Panc1 (cell line): Measurements from ENCODE around the gene DNAJC4. TPM values are rescaled to one million over a fixed set of nuclear protein-coding genes. Genes with fewer than 3 reads are reported as not detected.

Source experiments
- ATAC-seq: fragments of 200-7000 bp; cut with Tn5 transposase; 2 replicates; pipeline ENCODE4 v1.9.1; 2020; ENCODE audit warnings: mild to moderate bottlenecking, moderate library complexity
- BruUV-seq: library from RNA; stranded (reverse); fragments of 400-500 nt; replicated peaks from 2 replicates; lab custom pipeline; 2021; lab: Mats Ljungman, UMichigan
- CTCF ChIA-PET: fragments of 300-600 bp; sonication (Branson Sonifier 250); formaldehyde crosslinking; loops from one replicate; lab custom pipeline; 2022; ENCODE audit warnings: antibody characterized with exemption; lab: Charles Lee
- POLR2A ChIA-PET: fragments of 300-600 bp; sonication (Branson Sonifier 250); formaldehyde crosslinking; loops from one replicate; lab custom pipeline; 2022; ENCODE audit warnings: antibody characterized with exemption; lab: Charles Lee
- DNase-seq: peaks from one replicate; pipeline ENCODE4 v3.0.0-alpha.2; 2010; ENCODE audit warnings: low read depth, low spot score
- H3K27ac ChIP-seq: 2 replicates; pipeline ENCODE4 v1.5.1; 2011; ENCODE audit warnings: mild to moderate bottlenecking, low read length, inconsistent platforms
- H3K27me3 ChIP-seq: fragments of 200-500 bp; sonication (Bioruptor generic); 2 replicates; pipeline ENCODE4 v1.6.0; 2014; ENCODE audit warnings: low read length, inconsistent platforms; ENCODE audit not compliant: control insufficient read depth, insufficient read depth
- H3K36me3 ChIP-seq: fragments of 200-500 bp; sonication (Bioruptor generic); 2 replicates; pipeline ENCODE4 v1.5.1; 2014; ENCODE audit warnings: inconsistent platforms, mild to moderate bottlenecking, low read length, moderate library complexity; ENCODE audit not compliant: control insufficient read depth, insufficient read depth
- H3K4me1 ChIP-seq: 2 replicates; pipeline ENCODE4 v1.5.1; 2011; ENCODE audit warnings: inconsistent platforms, mild to moderate bottlenecking, low read length, moderate library complexity; ENCODE audit not compliant: control insufficient read depth, insufficient read depth
- H3K4me3 ChIP-seq, 2 experiments: 2 replicates each; pipeline ENCODE4 v1.5.1; 2011 to 2012; ENCODE audit warnings: low read depth in 2 of 2, low read length in 2 of 2, mild to moderate bottlenecking in 2 of 2, inconsistent platforms in 1 of 2, moderate library complexity in 1 of 2
- H3K9me3 ChIP-seq: fragments of 200-500 bp; sonication (Bioruptor generic); 2 replicates; pipeline ENCODE4 v1.5.1; 2014; ENCODE audit warnings: low read depth, mild to moderate bottlenecking, inconsistent platforms, low read length, moderate library complexity; ENCODE audit not compliant: control insufficient read depth, insufficient read depth
- POLR2AphosphoS5 ChIP-seq: IDR thresholded peaks from 2 replicates; pipeline ENCODE4 v1.6.1; 2012; ENCODE audit warnings: mild to moderate bottlenecking, low read depth, low read length, moderate library complexity
- REST ChIP-seq, 2 experiments: IDR thresholded peaks; 2 replicates each; pipeline ENCODE4 v1.6.1; 2011 to 2012; ENCODE audit warnings: low read depth in 2 of 2, control low read depth in 1 of 2, low read length in 1 of 2, mild to moderate bottlenecking in 1 of 2, moderate library complexity in 1 of 2; ENCODE audit not compliant: insufficient read depth in 1 of 2
- SIN3A ChIP-seq: IDR thresholded peaks from 2 replicates; pipeline ENCODE4 v1.6.1; 2012; ENCODE audit warnings: low read depth, mild to moderate bottlenecking, low read length, moderate library complexity, borderline replicate concordance; ENCODE audit not compliant: insufficient read depth
- TCF7L2 ChIP-seq: IDR thresholded peaks from 2 replicates; pipeline ENCODE4 v1.6.1; 2011; ENCODE audit warnings: mild to moderate bottlenecking, low read depth, low read length, inconsistent platforms
- in situ Hi-C: cut with HindIII; loops from 2 replicates; pipeline ENCODE4 v1.10.0; 2016; ENCODE audit warnings: low sequenced_read_pairs, low pct_unique_long_range_greater_than_20kb
- intact Hi-C: fragments of 100-400 bp; cut with micrococcal nuclease; formaldehyde crosslinking; loops from one replicate; pipeline ENCODE4 v1.10.0; 2022; ENCODE audit not compliant: unreplicated experiment
- total RNA-seq: library from RNA; stranded (reverse); gene quantifications from one replicate; pipeline ENCODE4 v1.2.1, GENCODE V29; 2021; ENCODE audit not compliant: unreplicated experiment
- TF ChIP-seq, protein P1 (sequence below): fragments of 450-650 bp; IDR thresholded peaks from 2 replicates; pipeline ENCODE4 v1.5.1; 2017; ENCODE audit warnings: mild to moderate bottlenecking

DNAJC4 gene
- total RNA-seq, 1 experiment from 2014 or later: 41.0 TPM

- ATAC-seq (no peak), DNase-seq (no peak)
- CTCF ChIA-PET: interaction anchor here (0.6 to 2.0 kb wide), 3 partner anchors 41 to 133 kb away, joined by 3 to 5 read pairs (median 5); no protein-coding TSS in a partner anchor
- Histone ChIP-seq H3K9me3 (no peaks in the 10 kb centered on the region), H3K36me3 (peaks cover 17% of the 10 kb centered on the region), H3K4me1 (no peaks in the 10 kb centered on the region; the same call in 1 of the 2 replicates), H3K27ac (no peak overlapping the region), H3K4me3 (no peak overlapping the region), H3K27me3 (no peaks in the 10 kb centered on the region)
- in situ Hi-C loops (no loop called here), intact Hi-C loops (no loop called here)
- TF ChIP-seq, protein P1, sequence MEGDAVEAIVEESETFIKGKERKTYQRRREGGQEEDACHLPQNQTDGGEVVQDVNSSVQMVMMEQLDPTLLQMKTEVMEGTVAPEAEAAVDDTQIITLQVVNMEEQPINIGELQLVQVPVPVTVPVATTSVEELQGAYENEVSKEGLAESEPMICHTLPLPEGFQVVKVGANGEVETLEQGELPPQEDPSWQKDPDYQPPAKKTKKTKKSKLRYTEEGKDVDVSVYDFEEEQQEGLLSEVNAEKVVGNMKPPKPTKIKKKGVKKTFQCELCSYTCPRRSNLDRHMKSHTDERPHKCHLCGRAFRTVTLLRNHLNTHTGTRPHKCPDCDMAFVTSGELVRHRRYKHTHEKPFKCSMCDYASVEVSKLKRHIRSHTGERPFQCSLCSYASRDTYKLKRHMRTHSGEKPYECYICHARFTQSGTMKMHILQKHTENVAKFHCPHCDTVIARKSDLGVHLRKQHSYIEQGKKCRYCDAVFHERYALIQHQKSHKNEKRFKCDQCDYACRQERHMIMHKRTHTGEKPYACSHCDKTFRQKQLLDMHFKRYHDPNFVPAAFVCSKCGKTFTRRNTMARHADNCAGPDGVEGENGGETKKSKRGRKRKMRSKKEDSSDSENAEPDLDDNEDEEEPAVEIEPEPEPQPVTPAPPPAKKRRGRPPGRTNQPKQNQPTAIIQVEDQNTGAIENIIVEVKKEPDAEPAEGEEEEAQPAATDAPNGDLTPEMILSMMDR: no peak
- TF ChIP-seq POLR2AphosphoS5 (no peak), SIN3A (no peak), TCF7L2 (no peak), REST (IDR thresholded peaks at IDR 0.05; ENCODE audit: insufficient read depth in 1 of 2, low read depth in 2 of 2, low read length in 1 of 2) (no peak)
- POLR2A ChIA-PET: no interaction called here
- no TSS peak for BruUV-seq
These were observed 22.9 kb upstream of the DNAJC4 start for GRCh38 chr11:64207256-64208085.

GRCh38 chr11:64208086-64208795 lies 22.1 kb upstream of the DNAJC4 start:
- ChIA-PET CTCF (interaction anchor here (0.7 kb wide), 1 partner anchor 40 kb away, joined by 5 read pairs; no protein-coding TSS in a partner anchor), POLR2A (no interaction called here)
- Histone ChIP-seq H3K4me1 (no peaks in the 10 kb centered on the region; the same call in 1 of the 2 replicates), H3K4me3 (no peak overlapping the region), H3K27ac (no peak overlapping the region), H3K36me3 (peaks cover 10% of the 10 kb centered on the region), H3K9me3 (no peaks in the 10 kb centered on the region), H3K27me3 (no peaks in the 10 kb centered on the region)
- BruUV-seq: no TSS peak
- no peak for DNase-seq
- no peak for TF ChIP-seq REST (IDR thresholded peaks at IDR 0.05; ENCODE audit: insufficient read depth in 1 of 2, low read depth in 2 of 2, low read length in 1 of 2)
- no peak for TF ChIP-seq TCF7L2
- TF ChIP-seq SIN3A: no peak
- no peak for TF ChIP-seq POLR2AphosphoS5
- TF ChIP-seq, protein P1: no peak
- in situ Hi-C loops: no loop called here
- peak; percentile 31; the same call in 1 of the 2 replicates for ATAC-seq
- intact Hi-C loops: no loop called here
